SW 1271 (cell line): ENCODE measurements around the gene LRIT2.

ENCODE experiments used
- DNase-seq, 2 experiments: peaks; one replicate each; lab custom pipeline; 2025; lab: John Stamatoyannopoulos, UW

LRIT2 gene

GRCh38 chr10:84225427-84226173, at the start of gene LRIT2:
Gene LRIT2, minus strand, starts transcription at chr10:84225544. Its CDS starts 24 bp downstream, at chr10:84225520.
- no peak for DNase-seq

GRCh38 chr10:84270708-84271107, 45.4 kb upstream of the LRIT2 start:
- DNase-seq = no peak

DNA sequence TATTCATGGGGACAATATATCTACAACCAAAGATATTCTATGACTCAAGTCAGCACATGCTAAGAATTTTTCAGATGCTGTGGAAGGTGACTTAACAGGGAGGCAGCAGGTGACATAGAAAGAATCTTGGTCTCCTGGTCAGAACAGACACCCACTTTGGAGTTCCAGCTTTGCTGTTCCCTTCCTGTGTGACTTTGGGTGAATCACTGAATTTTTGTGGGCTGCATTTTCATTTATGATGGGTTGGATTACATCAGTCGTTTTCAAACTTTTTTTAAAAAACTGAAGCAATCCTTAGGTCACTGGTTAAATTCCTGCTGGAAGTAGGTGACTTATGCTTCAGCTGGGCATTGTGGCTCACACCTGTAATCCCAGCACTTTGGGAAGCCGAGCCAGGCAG, 44.4 kb upstream of the LRIT2 start:
- DNase-seq = peak; percentile 6 to 23

DNA sequence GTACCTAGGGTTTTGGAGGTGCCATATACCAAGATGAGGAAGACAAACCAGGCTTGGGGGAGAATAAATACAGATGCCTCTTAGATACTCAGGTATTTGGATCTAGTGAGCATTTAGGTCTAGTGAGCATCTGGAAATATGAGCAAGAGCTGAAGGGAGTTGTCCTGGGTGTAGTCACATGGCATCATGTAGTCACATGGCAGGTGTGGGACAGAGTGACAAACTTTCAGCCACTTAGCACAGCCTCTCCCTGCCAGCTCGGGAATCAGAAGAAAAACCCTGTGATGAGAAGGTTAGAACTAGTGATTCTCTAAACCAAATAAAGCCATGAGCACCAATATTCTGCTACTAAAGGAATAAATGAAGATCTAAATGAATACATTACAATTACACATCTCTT, 43.8 kb upstream of the LRIT2 start:
- no peak for DNase-seq

DNA sequence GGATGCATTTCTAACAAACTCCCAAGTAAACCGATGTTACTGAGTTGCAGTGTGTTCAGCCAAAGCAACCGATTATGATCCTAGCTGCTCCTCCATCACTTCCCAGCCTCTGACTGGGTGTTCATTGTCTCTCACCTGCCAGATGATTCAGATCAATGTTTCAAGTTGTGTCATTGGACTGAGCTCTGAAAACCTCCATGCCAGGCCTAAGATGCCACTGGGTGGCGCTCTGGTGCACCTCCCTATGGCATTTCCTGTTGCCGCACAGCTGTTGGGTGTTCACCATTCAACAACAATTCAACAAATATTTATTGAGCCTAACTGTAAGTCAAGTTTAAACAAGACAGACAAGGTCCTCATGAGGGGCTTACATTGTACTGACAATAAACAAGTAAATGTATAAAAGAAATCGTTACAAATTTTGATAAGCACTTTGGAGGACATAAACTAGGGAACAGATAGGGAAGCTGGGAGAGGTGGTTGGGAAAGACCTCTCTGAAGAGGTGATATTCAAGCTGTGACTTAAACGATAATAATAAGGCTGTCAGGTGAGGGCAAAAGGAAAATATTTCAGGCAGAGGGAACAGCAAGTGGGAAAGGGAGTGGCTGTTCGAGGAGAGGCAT, 42.3 kb upstream of the LRIT2 start:
- DNase-seq = no peak

DNA sequence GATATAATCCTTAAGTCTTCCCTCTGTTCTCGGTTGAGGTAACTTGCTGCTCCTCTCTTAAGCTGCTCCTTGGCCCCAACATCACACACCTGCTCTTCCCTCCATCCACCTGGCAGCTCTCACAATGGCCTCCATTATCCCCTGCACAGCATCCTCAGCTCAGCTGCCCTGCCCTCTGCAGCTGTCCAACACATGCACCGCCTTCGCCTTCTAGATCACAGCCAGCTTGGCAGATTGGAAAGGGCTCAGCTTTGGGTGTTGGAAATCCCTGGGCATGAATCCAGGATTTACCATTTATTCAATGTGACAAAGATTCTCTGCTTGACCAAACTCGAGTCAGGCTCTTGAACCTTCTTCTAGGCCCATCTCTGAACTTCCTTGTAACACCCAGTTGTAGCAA, 40.1 kb upstream of the LRIT2 start:
- no peak for DNase-seq

DNA sequence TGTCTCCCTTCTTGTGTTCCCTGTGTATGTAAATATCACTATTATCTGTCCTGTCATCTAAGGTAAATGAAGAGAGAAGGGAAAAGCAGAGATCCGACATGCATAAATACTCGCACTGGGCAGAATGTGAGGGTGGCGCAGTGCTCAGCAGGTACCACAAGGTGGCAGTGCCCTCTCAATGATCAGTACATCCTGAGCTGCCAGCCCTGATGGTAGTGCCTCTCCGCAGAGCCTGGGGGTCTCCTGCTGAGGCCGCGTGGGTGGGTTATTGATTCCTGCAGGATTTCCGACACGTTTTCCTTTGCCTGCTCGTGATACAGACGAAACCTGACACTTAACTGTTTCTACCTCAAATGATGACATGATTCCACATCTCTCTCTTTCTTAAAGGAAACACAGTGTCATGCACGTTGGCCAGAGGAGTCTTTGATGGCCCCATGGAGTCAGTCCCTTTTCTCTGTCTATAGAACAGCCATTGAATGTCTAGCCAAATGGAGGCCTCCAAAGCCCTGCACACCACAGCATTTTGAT, 39.3 kb upstream of the LRIT2 start:
- peak in 1 of 2 experiments; percentile 14 for DNase-seq

DNA sequence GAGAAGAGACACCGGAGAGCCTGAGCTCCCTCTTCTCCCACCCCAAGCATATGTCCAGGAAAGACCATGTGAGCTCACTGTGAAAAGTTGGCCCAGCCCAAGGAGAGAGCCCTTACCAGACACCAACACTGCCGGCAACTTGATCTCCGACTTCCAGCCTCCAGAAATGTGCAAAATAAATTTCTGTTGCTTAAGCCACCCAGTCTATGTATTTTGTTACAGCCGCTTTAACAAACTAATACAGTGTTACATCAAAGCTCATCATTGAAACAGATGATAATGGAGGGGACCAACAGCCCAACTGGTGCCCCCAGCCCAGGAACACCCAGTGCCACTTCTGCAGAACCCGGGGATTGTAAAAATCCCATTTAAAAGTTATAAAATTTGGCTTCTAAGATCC, 38.4 kb upstream of the LRIT2 start:
- DNase-seq = no peak

DNA sequence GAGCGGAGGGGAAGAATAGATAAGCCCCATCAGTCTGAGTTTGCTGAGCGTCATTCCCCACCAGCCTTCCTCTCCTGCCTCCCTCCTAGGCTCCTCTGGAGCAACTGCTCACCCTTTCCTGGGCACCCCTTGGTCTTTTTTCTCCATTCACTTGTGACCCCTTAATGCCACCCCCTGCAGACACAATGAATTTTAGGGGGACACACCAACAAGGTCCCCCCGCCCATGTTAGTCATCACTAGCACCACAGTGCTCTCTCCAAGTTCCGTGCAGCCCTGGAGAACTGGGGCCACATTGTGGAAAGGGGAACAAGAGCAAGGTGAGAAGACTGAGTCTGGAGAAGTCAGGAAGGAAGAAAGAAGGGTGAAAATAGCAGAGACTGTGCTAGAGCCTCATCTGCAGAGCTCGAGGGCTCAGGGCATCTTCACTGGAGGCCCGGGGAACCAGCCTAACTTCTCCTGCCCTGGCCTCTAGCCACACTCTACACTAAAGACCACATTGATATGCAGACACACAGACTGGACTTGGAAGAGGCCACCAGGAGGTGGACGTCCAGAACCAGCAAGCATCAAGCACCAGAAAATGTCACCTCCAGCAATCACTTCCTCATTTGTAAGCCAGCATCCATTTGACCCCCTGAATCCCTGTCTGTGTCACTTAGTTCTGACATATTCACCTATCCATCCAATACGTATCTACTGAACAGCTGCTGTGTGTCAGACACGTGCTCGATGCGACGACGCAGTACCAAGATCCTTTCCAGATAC, 37.0 kb upstream of the LRIT2 start:
- DNase-seq = no peak

DNA sequence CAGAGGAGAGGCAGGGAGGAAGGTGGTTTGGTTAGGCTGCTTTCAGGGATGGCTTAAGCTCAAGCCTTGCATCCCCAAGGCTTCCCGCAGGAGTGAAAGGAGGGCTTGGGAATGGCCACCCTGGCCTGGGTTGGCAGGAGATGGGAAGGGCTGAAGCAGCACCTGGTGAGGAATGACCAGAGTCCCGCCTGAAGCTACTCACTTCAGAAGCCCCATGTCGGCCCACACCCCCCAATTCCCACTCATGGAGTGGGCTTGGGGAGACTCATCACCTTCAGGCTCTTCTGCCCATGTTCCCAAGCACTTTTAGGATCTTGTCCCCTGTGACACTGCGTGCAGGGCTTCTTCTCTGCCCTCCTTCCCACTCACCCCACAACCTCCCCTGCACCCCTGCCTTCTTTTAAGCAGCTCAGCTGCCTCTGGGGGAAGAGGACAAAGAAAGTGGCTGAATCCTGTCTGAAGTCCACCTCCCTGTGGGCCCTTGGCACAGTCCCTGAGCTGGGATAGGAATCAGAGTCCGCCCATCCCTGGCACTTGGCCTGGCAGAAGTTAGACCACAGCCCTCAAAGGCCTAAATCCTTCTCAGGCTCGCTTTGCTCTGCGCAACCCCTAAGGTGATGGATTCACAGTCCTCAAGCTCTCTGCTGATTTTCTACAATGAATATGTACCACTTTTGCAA, 36.0 kb upstream of the LRIT2 start:
- DNase-seq = no peak

GRCh38 chr10:84258034-84258695, 32.8 kb upstream of the LRIT2 start:
- no peak for DNase-seq

DNA sequence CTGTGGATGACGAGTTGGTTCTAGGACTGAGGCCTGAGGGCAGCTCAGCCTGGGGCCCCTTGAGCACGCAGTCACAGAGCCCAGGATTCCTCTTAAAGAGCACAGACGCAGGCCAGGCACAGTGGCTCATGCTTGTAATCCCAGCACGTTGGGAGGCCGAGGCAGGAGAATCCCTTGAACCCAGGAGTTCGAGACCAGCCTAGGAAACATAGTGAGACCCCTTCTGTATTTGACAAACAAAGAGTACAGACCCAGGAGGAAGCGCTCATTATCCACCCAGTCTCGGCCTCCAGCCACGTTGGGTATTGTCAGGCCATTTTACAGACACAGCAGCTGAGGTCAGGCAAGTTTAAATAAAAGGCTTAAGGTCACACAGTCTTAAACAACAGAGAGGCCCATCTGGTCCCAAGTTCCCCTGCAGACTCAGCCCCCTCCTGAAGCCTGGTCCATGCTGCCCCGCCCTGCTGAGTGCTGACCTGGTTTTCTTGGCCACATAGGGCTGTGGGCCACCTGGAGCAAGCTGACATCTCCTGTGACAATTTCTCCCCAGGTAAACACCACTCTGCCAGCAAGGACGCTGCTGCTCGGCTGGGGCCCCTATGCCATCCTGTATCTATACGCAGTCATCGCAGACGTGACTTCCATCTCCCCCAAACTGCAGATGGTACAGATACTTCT, 32.1 kb upstream of the LRIT2 start:
- DNase-seq = no peak

- DNase-seq = no peak
Measured at GRCh38 chr10:84256510-84257342, 31.4 kb upstream of the LRIT2 start.

- DNase-seq = no peak
Measured at GRCh38 chr10:84254552-84255478, 29.5 kb upstream of the LRIT2 start.

DNA sequence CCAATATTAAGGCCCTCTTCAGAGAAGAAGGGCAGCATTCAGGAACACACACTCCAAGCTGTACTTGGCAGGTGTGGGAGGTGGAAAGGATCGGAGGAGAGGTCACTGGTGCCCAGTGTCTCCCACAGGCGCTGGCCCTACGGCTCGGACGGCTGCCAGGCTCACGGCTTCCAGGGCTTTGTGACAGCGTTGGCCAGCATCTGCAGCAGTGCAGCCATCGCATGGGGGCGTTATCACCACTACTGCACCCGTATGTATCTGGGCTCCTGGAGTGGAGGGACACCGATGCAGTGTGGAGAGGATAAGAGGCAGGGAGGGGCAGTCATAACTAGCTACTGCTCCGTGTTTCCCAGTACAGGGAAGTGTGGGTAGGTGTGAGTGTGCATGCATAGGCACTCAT, 23.4 kb upstream of the LRIT2 start:
- no peak for DNase-seq

GRCh38 chr10:84247496-84247895, 22.2 kb upstream of the LRIT2 start:
- no peak for DNase-seq

GRCh38 chr10:84244651-84245270, 19.4 kb upstream of the LRIT2 start, which contains the start of gene RGR:
Gene RGR, plus strand, starts transcription at chr10:84245053. Its CDS starts 38 bp downstream, at chr10:84245091.
- DNase-seq = no peak

DNA sequence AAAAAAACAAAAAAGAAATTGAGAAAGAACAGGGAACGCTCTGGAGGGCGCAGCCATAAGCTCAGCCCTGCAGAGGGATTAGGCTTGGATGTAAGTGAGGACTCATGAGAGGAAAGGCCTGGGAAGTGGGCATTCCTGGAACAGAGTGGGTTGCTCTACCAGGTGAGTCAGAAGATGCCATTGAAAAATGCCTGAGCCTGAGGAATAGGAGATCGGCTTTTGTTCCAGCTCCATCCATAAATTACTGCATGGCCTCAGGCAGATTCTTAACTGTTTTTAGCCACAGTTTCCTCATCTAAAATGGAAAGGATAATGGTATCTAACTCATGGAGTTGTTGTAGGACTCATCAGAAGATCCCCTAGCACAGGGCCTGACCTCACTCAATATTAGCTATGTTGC, 18.4 kb upstream of the LRIT2 start:
- DNase-seq = no peak
